Neural cell (in vitro differentiated cells): Measurements from ENCODE around the gene HARS1. TPM values are rescaled to one million over a fixed set of nuclear protein-coding genes. Genes with fewer than 3 reads are reported as not detected.

Experiments used
- H2AFZ ChIP-seq: fragments of 200-600, 300-800 bp; sonication (generic), shearing (Covaris generic); 2 replicates; pipeline ENCODE4 v1.6.0; 2014; ENCODE audit warnings: low read depth, mild to moderate bottlenecking, antibody characterized with exemption, low read length, moderate library complexity
- H3F3A ChIP-seq: fragments of 200-600 bp; shearing (Covaris generic); 2 replicates; pipeline ENCODE4 v1.6.1; 2016; ENCODE audit warnings: mild to moderate bottlenecking, moderate library complexity, mixed read lengths, antibody characterized with exemption, low read length; ENCODE audit not compliant: insufficient read depth, poor library complexity, severe bottlenecking
- H3K27ac ChIP-seq: fragments of 200-600, 300-800 bp; sonication (generic), shearing (Covaris generic); 2 replicates; pipeline ENCODE4 v1.5.1; 2014; ENCODE audit warnings: mild to moderate bottlenecking, low read length, moderate library complexity
- H3K27me3 ChIP-seq: fragments of 300-800, 200-600 bp; sonication (generic), shearing (Covaris generic); 2 replicates; pipeline ENCODE4 v1.6.0; 2014; ENCODE audit warnings: mild to moderate bottlenecking, low read depth, low read length, moderate library complexity; ENCODE audit not compliant: insufficient read depth
- H3K36me3 ChIP-seq: fragments of 300-800, 200-600 bp; sonication (generic), shearing (Covaris generic); 2 replicates; pipeline ENCODE4 v1.5.1; 2014; ENCODE audit warnings: mild to moderate bottlenecking, antibody characterized with exemption, low read length, moderate library complexity; ENCODE audit not compliant: insufficient read depth
- H3K4me2 ChIP-seq: fragments of 300-800, 200-600 bp; sonication (generic), shearing (Covaris generic); 2 replicates; pipeline ENCODE4 v1.6.0; 2014; ENCODE audit warnings: mild to moderate bottlenecking, low read length
- H3K4me3 ChIP-seq: fragments of 300-800, 200-600 bp; sonication (generic), shearing (Covaris generic); 2 replicates; pipeline ENCODE4 v1.5.1; 2014; ENCODE audit warnings: mild to moderate bottlenecking, low read length, moderate library complexity
- H3K79me2 ChIP-seq: fragments of 200-600 bp; shearing (Covaris generic); replicated peaks from 2 replicates; pipeline ENCODE4 v1.6.0; 2014; ENCODE audit warnings: mild to moderate bottlenecking, low read length, moderate library complexity; ENCODE audit not compliant: insufficient read depth
- H3K9ac ChIP-seq: fragments of 300-800, 200-600 bp; sonication (generic), shearing (Covaris generic); 2 replicates; pipeline ENCODE4 v1.6.1; 2016; ENCODE audit warnings: mild to moderate bottlenecking, low read length, mixed read lengths
- H3K9me2 ChIP-seq: fragments of 200-600 bp; shearing (Covaris generic); 2 replicates; pipeline ENCODE4 v1.6.1; 2016; ENCODE audit warnings: mild to moderate bottlenecking, low read length, mixed read lengths; ENCODE audit not compliant: insufficient read depth
- H3K9me3 ChIP-seq: fragments of 200-600, 300-800 bp; sonication (generic), shearing (Covaris generic); 2 replicates; pipeline ENCODE4 v1.6.1; 2016; ENCODE audit warnings: mild to moderate bottlenecking, mixed run types, low read length, moderate library complexity, mixed read lengths
- H4K20me1 ChIP-seq: fragments of 200-600 bp; shearing (Covaris generic); 2 replicates; pipeline ENCODE4 v1.6.1; 2016; ENCODE audit warnings: mild to moderate bottlenecking, mixed run types; ENCODE audit not compliant: insufficient read depth
- CTCF ChIP-seq: fragments of 450-650 bp; IDR thresholded peaks from 2 replicates; pipeline ENCODE4 v1.5.1; 2014; ENCODE audit warnings: antibody characterized with exemption, mild to moderate bottlenecking, moderate library complexity; ENCODE audit not compliant: poor library complexity, severe bottlenecking
- EP300 ChIP-seq: fragments of 450-650 bp; conservative IDR thresholded peaks from 2 replicates; pipeline ENCODE4 v1.6.1; 2014; ENCODE audit warnings: antibody characterized with exemption, mild to moderate bottlenecking, moderate library complexity; ENCODE audit not compliant: poor library complexity, severe bottlenecking
- EZH2 ChIP-seq: fragments of 200-600, 300-800 bp; shearing (Covaris generic), sonication (generic); IDR thresholded peaks from 2 replicates; pipeline ENCODE4 v1.6.1; 2014; ENCODE audit warnings: antibody characterized with exemption, low read length, borderline replicate concordance, mild to moderate bottlenecking; ENCODE audit not compliant: insufficient read depth, poor library complexity, severe bottlenecking
- MXI1 ChIP-seq: fragments of 450-650 bp; conservative IDR thresholded peaks from 2 replicates; pipeline ENCODE4 v1.6.1; 2014; ENCODE audit warnings: antibody characterized with exemption, mild to moderate bottlenecking; ENCODE audit not compliant: poor library complexity, severe bottlenecking
- POLR2AphosphoS5 ChIP-seq: IDR thresholded peaks from 2 replicates; pipeline ENCODE4 v1.6.1; 2012
- RAD21 ChIP-seq: fragments of 450-650 bp; conservative IDR thresholded peaks from 2 replicates; pipeline ENCODE4 v1.6.1; 2014; ENCODE audit warnings: antibody characterized with exemption, mild to moderate bottlenecking, moderate library complexity
- REST ChIP-seq: IDR thresholded peaks from 2 replicates; pipeline ENCODE4 v1.6.1; 2012; ENCODE audit warnings: borderline replicate concordance
- SMC3 ChIP-seq: fragments of 450-650 bp; conservative IDR thresholded peaks from 2 replicates; pipeline ENCODE4 v1.6.1; 2014; ENCODE audit warnings: antibody characterized with exemption, mild to moderate bottlenecking, moderate library complexity; ENCODE audit not compliant: poor library complexity
- TAF1 ChIP-seq: IDR thresholded peaks from 2 replicates; pipeline ENCODE4 v1.6.1; 2012; ENCODE audit warnings: low read depth
- polyA plus RNA-seq: library from polyadenylated mRNA; depleted of rRNA; stranded (reverse); fragments of >200 nt; gene quantifications from 2 replicates; pipeline ENCODE4 v1.2.3, GENCODE V29; 2014

The HARS1 gene
- polyA plus RNA-seq, 1 donor from 2014 or later = 80.2 TPM

- no peak within 1 kb of the TSS for H3K4me2 ChIP-seq
- H3K4me3 ChIP-seq = no peak within 1 kb of the TSS
- H3K79me2 ChIP-seq = no peaks in the 10 kb centered on the region
- TF ChIP-seq TAF1 (no peak), EP300 (no peak), POLR2AphosphoS5 (no peak), SMC3 (no peak), RAD21 (no peak), EZH2 (no peak)
- H3K9me3 ChIP-seq = no peaks in the 10 kb centered on the region
- H3K27ac ChIP-seq = no peak within 1 kb of the TSS
- H2AFZ ChIP-seq = no peak within 1 kb of the TSS
- no peak within 1 kb of the TSS for H3K9ac ChIP-seq
- peaks cover 20% of the 10 kb centered on the region for H3K36me3 ChIP-seq
- H4K20me1 ChIP-seq = no peaks in the 10 kb centered on the region
- H3K27me3 ChIP-seq = no peaks in the 10 kb centered on the region
- H3K9me2 ChIP-seq = no peaks in the 10 kb centered on the region
- no peaks in the 10 kb centered on the region for H3F3A ChIP-seq
These were observed 17.8 kb downstream of the HARS1 start, which contains the start of gene DND1 for GRCh38 chr5:140673187-140673976. Gene DND1, minus strand, starts transcription at chr5:140673576. Its CDS starts 34 bp downstream, at chr5:140673542.

GRCh38 chr5:140672455-140673186 is 18.5 kb downstream of the HARS1 start:
- Histone ChIP-seq H3K4me3 (no peak overlapping the region), H3K27ac (no peak overlapping the region), H4K20me1 (no peaks in the 10 kb centered on the region), H3K9me3 (no peaks in the 10 kb centered on the region), H3K4me2 (no peak overlapping the region), H3K27me3 (no peaks in the 10 kb centered on the region), H3K36me3 (peaks cover 20% of the 10 kb centered on the region), H3K9ac (no peak overlapping the region), H3K79me2 (no peaks in the 10 kb centered on the region), H3F3A (no peaks in the 10 kb centered on the region), H2AFZ (no peak overlapping the region), H3K9me2 (no peaks in the 10 kb centered on the region)
- TF ChIP-seq MXI1 (no peak), EP300 (no peak), TAF1 (no peak), REST (no peak), RAD21 (no peak), POLR2AphosphoS5 (no peak), EZH2 (no peak), SMC3 (no peak), CTCF (no peak)
